HG03135 (cell line): ENCODE results near the gene GPR146.
"Not testable (repeated sequence)": the region's sequence is repeated elsewhere in the genome, so short reads cannot be mapped to it uniquely, and the experiment has no call there.

ENCODE experiments used
- ATAC-seq: cut with Tn5 transposase; IDR thresholded peaks from one replicate; pipeline ENCODE4 v1.9.1; 2021; ENCODE audit warnings: mild to moderate bottlenecking, moderate library complexity; ENCODE audit not compliant: unreplicated experiment

Gene GPR146

GRCh38 chr7:1024876-1025742 is 19.2 kb upstream of the GPR146 start:
- ATAC-seq: no peak

- no peak for ATAC-seq
These were observed 18.4 kb upstream of the GPR146 start for GRCh38 chr7:1025743-1026581.

GRCh38 chr7:1026721-1027161 is 17.6 kb upstream of the GPR146 start:
- no peak for ATAC-seq

- ATAC-seq: peak; percentile 4
These were observed 16.9 kb upstream of the GPR146 start for GRCh38 chr7:1027242-1028043.

GRCh38 chr7:1028044-1028770 is 16.1 kb upstream of the GPR146 start:
- peak; percentile 44 for ATAC-seq

GRCh38 chr7:1028775-1029636 is 15.3 kb upstream of the GPR146 start:
- no peak for ATAC-seq

GRCh38 chr7:1029637-1030443 is 14.5 kb upstream of the GPR146 start:
- no peak for ATAC-seq

GRCh38 chr7:1030444-1031070 is 13.8 kb upstream of the GPR146 start:
- ATAC-seq: no peak

GRCh38 chr7:1031716-1032455 is 12.5 kb upstream of the GPR146 start:
- no peak for ATAC-seq

- ATAC-seq: no peak
These were observed 11.7 kb upstream of the GPR146 start for GRCh38 chr7:1032536-1033181.

- ATAC-seq: no peak
These were observed 10.7 kb upstream of the GPR146 start for GRCh38 chr7:1033546-1034145.

GRCh38 chr7:1034769-1035168 is 9.6 kb upstream of the GPR146 start:
- ATAC-seq: not testable (repeated sequence)

- not testable (repeated sequence) for ATAC-seq
These were observed 8.0 kb upstream of the GPR146 start for GRCh38 chr7:1036164-1036928.

- not testable (repeated sequence) for ATAC-seq
These were observed 4.1 kb upstream of the GPR146 start for GRCh38 chr7:1040233-1040632.

GRCh38 chr7:1040790-1041189 is 3.6 kb upstream of the GPR146 start:
- no peak for ATAC-seq
